Peyer's patch (tissue), 4 donors: ENCODE measurements around the gene C12orf50. TPM values are rescaled to one million over a fixed set of nuclear protein-coding genes. Genes with fewer than 3 reads are reported as not detected.
"Not testable (repeated sequence)": the region's sequence is repeated elsewhere in the genome, so short reads cannot be mapped to it uniquely, and the experiment has no call there.

Experiments used
- DNase-seq, 3 donors: peaks; one replicate each; pipeline ENCODE4 v3.0.0-alpha.2; 2017 to 2019
- H3K27ac ChIP-seq, 4 donors: fragments of 200-600 bp; sonication (generic); one replicate each; pipeline ENCODE4 v1.5.1; 2016 to 2019
- H3K27me3 ChIP-seq, 2 donors: fragments of 200-600 bp; sonication (generic); one replicate each; pipeline ENCODE4 v1.5.1; 2019
- H3K36me3 ChIP-seq, 3 donors: fragments of 200-600 bp; sonication (generic); one replicate each; pipeline ENCODE4 v1.5.1; 2016 to 2019
- H3K4me1 ChIP-seq, 4 donors: fragments of 200-600 bp; sonication (generic); one replicate each; pipeline ENCODE4 v1.5.1; 2016 to 2019
- H3K4me3 ChIP-seq, 4 donors: fragments of 200-600 bp; sonication (generic); 1 replicate in 3 of 4; 2 replicates in 1 of 4; pipeline ENCODE4 v1.5.1; 2016 to 2019; ENCODE audit warnings: mild to moderate bottlenecking in 1 of 4
- H3K9me3 ChIP-seq, 4 donors: fragments of 200-600 bp; sonication (generic); one replicate each; pipeline ENCODE4 v1.5.1; 2016 to 2019; ENCODE audit warnings: mild to moderate bottlenecking in 1 of 4
- POLR2A ChIP-seq, 2 donors: fragments of 450-650 bp; IDR thresholded peaks; one replicate each; pipeline ENCODE4 v1.5.1; 2017; ENCODE audit warnings: antibody characterized with exemption in 2 of 2, mild to moderate bottlenecking in 2 of 2, moderate library complexity in 2 of 2
- total RNA-seq, 4 donors: library from RNA; depleted of rRNA; stranded (reverse); fragments of >200 nt; gene quantifications; one replicate each; pipeline ENCODE4 v1.1.0, GENCODE V29; 2016
- TF ChIP-seq, protein P1 (sequence below), 6 experiments: fragments of 450-650 bp in 4 of 6; fragments of 200-600 bp in 2 of 6; sonication (generic) in 1 of 6; IDR thresholded peaks; one replicate each; pipeline ENCODE4 v1.5.1; 2017 to 2019; ENCODE audit warnings: antibody characterized with exemption in 6 of 6, mild to moderate bottlenecking in 3 of 6, moderate library complexity in 1 of 6

The C12orf50 gene
- total RNA-seq, 4 donors from 2014 or later = not detected

DNA sequence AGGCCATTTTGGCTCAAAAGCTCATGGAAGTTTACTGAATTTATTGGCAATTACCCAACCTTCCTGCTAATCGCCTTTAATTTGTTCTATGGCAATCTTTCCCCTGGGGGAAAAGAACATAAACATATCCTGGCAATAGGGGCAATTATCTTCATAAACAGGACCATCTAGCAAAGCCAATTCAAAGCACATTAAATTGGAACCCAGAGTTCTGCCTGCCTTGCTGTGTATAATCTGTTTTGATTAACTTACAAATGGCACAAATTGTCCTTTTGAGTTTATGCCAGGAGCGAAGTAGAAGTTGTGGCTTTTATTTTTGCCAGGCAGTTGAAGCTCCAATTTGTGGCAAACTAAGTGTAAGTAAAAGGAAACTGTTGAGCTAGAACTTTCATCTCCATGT lies 68.6 kb downstream of the C12orf50 start:
- H3K27ac ChIP-seq = no peak overlapping the region
- no peaks in the 10 kb centered on the region for H3K36me3 ChIP-seq
- TF ChIP-seq, protein P1, sequence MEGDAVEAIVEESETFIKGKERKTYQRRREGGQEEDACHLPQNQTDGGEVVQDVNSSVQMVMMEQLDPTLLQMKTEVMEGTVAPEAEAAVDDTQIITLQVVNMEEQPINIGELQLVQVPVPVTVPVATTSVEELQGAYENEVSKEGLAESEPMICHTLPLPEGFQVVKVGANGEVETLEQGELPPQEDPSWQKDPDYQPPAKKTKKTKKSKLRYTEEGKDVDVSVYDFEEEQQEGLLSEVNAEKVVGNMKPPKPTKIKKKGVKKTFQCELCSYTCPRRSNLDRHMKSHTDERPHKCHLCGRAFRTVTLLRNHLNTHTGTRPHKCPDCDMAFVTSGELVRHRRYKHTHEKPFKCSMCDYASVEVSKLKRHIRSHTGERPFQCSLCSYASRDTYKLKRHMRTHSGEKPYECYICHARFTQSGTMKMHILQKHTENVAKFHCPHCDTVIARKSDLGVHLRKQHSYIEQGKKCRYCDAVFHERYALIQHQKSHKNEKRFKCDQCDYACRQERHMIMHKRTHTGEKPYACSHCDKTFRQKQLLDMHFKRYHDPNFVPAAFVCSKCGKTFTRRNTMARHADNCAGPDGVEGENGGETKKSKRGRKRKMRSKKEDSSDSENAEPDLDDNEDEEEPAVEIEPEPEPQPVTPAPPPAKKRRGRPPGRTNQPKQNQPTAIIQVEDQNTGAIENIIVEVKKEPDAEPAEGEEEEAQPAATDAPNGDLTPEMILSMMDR (IDR thresholded peaks at IDR 0.05) = no peak
- TF ChIP-seq POLR2A (IDR thresholded peaks at IDR 0.05) = no peak
- H3K9me3 ChIP-seq = no peaks in the 10 kb centered on the region
- no peaks in the 10 kb centered on the region for H3K4me1 ChIP-seq
- no peaks in the 10 kb centered on the region for H3K27me3 ChIP-seq
- H3K4me3 ChIP-seq = no peak overlapping the region
- DNase-seq = no peak

DNA sequence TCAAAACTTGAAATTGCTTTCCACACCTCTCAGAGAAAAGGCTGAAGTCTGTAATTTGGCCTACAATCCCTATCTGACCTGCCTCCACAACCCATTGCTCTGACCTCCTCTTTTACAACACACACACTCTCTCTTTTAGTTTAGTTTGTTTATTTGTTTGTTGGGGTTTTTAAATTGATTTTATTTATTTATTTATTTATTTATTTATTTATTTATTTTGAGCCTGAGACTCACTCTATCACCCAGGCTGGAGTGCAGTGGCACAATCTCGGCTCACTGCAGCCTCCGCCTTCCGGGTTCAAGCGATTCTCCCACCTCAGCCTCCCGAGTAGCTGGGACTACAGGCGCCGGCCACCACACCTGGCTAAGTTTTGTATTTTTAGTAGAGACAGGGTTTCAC lies 75.2 kb downstream of the C12orf50 start:
- not testable (repeated sequence) for H3K27me3 ChIP-seq, H3K4me3 ChIP-seq, H3K9me3 ChIP-seq, H3K4me1 ChIP-seq, H3K27ac ChIP-seq, DNase-seq, H3K36me3 ChIP-seq

DNA sequence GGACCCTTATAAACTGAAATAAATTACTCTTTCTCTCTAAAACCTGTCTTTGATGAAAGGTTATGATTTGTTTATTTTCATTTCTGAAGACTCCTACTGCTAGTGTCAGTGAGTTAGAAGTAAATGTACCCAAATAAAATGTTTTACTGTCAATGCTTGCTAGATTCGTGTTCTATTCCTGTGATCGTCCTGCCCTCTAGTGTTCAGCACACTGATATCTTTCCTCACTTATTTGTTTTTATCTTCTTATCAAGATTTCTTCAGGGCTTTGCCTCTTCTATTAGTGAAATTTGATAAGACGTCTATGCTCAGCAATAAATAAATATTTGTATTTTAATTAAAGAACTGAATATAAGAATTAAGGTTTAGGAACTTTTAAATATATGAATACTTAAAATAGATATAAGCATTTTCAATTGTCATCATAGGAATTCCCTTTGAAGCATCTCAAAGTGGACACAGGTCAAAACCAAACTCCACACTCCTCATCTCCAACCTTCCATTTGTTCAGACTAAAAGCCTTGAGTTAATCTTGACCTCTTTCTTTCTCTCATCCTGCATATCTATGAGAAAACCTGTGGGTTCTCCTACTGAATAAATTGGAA lies 75.8 kb downstream of the C12orf50 start:
- H3K4me3 ChIP-seq = no peak overlapping the region
- H3K4me1 ChIP-seq = no peaks in the 10 kb centered on the region
- no peaks in the 10 kb centered on the region for H3K36me3 ChIP-seq
- no peaks in the 10 kb centered on the region for H3K27me3 ChIP-seq
- DNase-seq = no peak
- no peaks in the 10 kb centered on the region for H3K9me3 ChIP-seq
- H3K27ac ChIP-seq = no peak overlapping the region
- TF ChIP-seq, protein P1 (IDR thresholded peaks at IDR 0.05) = peak in 1 of 6 experiments; percentile 20
- no peak for TF ChIP-seq POLR2A (IDR thresholded peaks at IDR 0.05)

DNA sequence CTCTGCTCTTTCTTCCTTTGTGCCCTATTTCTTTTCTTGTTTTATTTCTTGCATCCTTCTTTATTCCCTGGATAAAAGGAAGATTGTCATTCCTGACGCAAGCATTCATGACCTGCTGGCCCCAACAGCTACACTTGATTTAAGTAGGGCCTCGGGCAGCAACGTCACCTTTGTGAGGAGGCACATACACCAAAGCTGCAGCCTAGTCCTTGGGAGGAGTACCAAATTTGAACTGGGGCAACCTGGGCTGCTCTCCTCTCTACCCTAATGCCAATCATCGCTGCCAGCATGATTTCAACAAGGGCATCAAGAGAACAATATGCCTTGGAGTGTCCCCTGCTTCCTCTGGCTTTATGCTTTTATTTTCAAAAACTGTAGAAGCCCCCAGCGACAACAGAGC lies 76.4 kb downstream of the C12orf50 start:
- Histone ChIP-seq H3K36me3 (no peaks in the 10 kb centered on the region), H3K27ac (no peak overlapping the region), H3K4me1 (no peaks in the 10 kb centered on the region), H3K9me3 (no peaks in the 10 kb centered on the region), H3K4me3 (no peak overlapping the region), H3K27me3 (no peaks in the 10 kb centered on the region)
- no peak for TF ChIP-seq POLR2A (IDR thresholded peaks at IDR 0.05)
- TF ChIP-seq, protein P1 (IDR thresholded peaks at IDR 0.05) = no peak
- no peak for DNase-seq

DNA sequence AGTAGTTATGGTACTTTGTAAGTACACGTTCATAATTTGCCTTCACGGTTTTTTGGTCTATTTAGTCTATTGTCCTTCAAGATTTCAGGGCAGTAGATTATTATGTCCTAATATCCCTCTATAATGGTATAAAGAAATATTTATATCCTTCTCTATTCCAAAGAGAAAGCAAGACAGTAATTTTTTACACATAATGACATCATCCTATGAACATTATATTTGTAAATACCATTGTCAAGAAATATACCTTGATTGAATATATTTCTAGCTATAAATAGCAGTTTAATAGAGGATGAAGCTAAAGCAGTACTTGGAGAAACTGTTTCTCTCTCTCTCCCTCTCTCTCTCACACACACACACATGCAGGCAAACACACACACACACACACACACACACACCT lies 77.0 kb downstream of the C12orf50 start:
- Histone ChIP-seq H3K4me1 (no peaks in the 10 kb centered on the region), H3K4me3 (no peak overlapping the region), H3K9me3 (no peaks in the 10 kb centered on the region), H3K36me3 (no peaks in the 10 kb centered on the region), H3K27ac (no peak overlapping the region), H3K27me3 (no peaks in the 10 kb centered on the region)
- TF ChIP-seq POLR2A (IDR thresholded peaks at IDR 0.05) = no peak
- TF ChIP-seq, protein P1 (IDR thresholded peaks at IDR 0.05) = no peak
- no peak for DNase-seq

DNA sequence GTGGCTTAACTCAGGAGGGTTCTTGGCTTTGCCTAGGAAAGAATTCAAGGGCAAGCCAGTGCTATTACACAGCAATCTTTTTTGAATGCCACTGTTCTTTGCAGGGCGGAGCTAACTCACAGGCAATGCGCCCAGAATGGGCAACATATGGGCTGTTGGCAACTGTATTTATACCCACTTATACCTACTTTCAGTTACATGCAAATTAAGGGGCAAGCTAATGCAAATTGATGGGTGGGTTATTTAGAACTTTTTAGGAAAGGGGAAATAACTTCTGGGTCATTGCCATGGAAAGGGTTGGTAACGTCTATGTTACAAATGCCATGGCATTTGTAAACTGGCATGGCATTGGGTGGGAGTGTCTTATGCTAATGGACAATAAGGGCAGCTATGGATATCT lies 85.4 kb downstream of the C12orf50 start:
- no peak for TF ChIP-seq POLR2A (IDR thresholded peaks at IDR 0.05)
- TF ChIP-seq, protein P1 (IDR thresholded peaks at IDR 0.05) = no peak
- Histone ChIP-seq H3K27ac (no peak overlapping the region), H3K9me3 (no peaks in the 10 kb centered on the region), H3K36me3 (no peaks in the 10 kb centered on the region), H3K4me1 (no peaks in the 10 kb centered on the region), H3K27me3 (no peaks in the 10 kb centered on the region), H3K4me3 (no peak overlapping the region)
- DNase-seq = no peak
